Head of caudate nucleus (tissue), 42 donors: ENCODE data around the gene TOPBP1.
"Not testable (repeated sequence)": the region's sequence is repeated elsewhere in the genome, so short reads cannot be mapped to it uniquely, and the experiment has no call there.

ENCODE experiments used
- DNase-seq, 42 donors: peaks; one replicate each; pipeline versions ENCODE4 v3.0.0 to v3.0.0-alpha.2; 2020 to 2021; ENCODE audit warnings: mixed read lengths in 7 of 42
- intact Hi-C: fragments of 100-400 bp; cut with DNase I; formaldehyde crosslinking; loops from one replicate; pipeline ENCODE4 v1.15.0; 2022

Gene TOPBP1

DNA sequence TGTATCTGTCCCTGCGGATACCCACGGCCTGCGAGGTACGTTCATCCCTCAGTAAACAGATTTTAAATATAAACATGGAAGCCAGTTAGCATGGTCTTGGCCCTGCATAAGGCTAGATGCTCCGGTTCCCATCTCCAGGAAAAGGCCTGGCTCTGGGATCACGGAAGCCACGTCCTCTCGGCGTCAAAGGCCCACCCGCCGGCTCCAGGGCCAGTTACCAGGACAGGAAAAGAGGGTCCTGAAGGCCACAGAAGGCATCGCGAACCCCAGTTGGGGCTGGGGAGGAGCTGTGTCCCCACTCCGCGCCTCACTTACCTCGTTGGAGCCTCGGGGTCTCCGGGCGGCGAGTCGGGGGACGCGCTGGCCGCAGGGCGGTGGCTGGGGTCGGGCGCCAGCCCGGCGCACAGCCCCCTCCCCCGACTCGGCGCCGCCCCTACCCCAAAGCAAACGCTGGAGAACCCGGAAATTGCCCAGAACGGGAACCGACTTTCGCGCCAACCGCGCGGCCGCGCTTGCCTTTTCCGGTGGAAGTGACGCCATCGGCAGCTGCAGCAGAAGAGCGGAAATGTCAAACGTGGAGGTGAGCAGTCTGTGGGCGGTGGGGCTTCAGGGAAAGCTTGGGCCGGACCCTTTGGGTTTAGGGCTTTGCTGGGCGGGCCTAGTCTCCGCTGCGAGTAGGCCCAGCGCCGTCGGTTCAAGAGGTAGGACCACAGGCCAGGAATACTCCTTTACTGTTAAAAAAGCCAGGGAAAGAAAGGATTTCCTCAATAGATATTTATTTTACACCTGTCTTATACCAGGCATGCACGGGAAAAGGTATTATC is at the start of gene TOPBP1:
Gene TOPBP1, minus strand, starts transcription at position 488 of the 824 bp plus-strand sequence. CDS start 814 bp downstream, outside the sequence.
- peak; percentile 66 to 93 (median 87) for DNase-seq
- intact Hi-C loops = loop anchor here (10.0 kb wide), 1 partner anchor 93 kb away; no protein-coding TSS in a partner anchor

DNA sequence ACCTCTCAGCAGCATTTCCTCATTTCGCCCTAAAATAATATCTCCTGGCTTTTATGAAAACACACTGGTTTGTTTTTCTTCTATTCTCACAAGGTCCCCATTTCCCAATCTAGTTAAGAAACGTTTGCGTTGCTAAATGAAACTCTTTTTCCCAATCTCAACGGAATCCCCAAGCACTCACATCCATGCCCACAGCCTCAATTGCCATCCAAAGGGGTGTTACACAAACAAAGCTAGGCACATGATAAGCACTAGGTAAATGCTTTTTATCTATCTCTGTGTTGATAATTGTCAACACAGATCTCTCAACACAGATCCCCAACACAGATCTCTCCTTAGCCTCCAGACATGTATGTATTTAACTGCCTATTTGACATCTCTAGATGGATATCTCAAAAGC is 49.3 kb upstream of the TOPBP1 start:
- no peak for DNase-seq
- intact Hi-C loops = no loop called here

DNA sequence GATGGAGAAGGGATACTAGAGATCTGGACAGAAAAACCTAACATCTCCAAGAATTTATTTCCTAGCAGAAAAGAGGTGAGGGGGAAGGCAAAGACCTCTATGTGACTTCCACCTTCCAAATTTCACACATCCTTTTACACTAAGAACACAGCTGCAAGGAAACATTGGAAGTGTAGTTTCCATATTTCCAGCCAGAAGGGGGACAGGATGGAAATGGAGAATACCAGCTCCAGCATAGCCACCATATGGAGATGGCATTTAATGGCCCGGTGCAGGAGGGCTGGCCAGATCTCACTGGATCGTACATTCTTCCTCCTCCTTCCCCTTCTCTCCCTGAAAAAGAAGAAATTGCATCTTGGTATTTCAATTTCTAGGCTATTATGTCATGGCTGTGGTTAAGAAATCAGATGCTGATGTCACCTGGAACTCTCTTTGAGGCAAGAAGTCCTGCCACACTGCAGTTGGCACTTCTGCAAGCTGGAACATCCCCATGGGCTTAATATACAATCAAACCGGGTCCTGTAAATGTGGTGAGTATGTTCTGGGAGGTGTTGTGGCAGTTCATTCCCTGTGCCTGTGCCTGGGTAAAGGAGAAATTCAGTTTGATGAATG is 47.5 kb upstream of the TOPBP1 start:
- DNase-seq = no peak
- intact Hi-C loops = no loop called here

DNA sequence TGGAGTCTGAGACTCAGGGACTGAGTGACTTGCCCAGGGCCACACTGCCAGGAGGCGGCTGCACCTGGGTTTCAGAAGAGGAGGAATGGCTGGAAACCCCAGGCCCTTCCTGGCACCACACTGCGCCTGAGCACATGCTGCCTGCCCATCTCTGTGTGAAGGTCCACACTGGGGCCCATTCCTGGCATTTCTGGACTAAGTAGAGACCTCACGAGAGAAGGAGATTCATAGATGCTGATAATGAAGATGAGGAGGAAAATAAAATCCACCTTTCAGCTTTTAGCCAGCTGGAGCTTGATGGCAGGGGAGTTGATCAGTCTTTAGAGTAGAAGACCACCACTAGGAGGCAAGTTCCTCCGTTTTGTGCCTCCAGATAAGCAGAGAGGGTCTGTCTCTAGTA is 44.3 kb upstream of the TOPBP1 start:
- intact Hi-C loops = no loop called here
- no peak for DNase-seq

DNA sequence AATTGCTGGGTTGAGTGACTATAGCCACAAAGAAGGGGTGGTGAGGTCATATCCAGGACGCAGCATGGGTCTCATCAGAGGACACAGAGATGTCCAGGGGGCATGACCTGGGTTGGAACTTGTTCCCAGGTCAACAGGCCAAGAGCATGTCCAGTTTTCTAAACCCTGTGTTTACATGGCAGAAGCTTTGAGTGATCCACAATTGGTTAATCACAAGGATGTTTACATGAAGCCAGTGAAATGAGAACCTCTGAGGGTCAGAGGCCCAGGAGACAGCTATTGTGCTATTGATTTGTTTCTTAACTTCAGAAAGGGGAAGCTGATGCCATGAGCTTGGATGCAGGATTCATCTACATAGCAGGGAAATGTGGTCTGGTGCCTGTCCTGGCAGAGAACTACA is 42.2 kb upstream of the TOPBP1 start:
- no peak for DNase-seq
- intact Hi-C loops = no loop called here

DNA sequence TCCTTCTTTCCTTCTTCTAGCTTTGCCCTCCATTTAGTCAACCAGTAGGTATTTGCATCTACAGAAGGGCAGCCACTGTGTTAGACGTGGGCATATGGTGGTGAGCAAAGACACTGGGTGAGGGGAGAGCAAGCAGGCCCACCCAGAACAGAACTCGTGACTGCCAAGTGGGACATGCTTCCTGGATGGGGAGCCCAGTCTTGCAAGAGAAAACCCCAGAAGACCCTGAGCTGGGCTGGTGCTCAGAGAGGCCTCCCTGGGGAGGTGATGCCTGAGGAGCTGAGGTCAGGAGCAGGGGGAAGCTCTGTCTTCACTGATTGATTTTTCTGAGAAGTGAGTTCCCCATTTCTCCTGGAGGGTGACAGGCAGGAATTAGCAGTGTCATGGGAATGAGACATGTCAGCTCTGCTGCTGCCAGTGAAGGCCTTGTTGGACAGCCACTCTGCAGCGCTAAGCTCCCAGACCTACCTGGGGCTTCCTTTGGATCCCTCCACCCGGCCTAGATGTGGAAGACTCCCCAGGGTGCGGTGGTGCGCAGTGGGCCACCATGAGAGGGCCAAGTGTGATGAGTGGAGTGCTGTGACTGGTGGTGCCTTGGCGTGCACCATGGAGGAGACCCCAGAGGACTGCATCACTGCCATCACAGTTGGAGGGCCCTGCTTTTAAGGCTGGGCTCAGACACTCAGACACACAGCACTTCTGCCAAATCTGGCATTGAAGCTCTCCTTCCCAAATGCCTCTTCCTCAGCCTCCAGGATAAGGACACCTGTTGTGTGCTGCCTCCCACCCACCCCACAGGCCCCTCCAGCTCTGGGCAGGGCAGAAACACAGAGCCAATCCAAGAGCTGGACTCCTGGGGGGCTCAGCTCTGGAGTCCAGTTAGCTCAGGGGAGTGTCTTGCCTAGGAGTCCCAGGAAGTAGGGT is 40.0 kb upstream of the TOPBP1 start:
- no peak for DNase-seq

DNA sequence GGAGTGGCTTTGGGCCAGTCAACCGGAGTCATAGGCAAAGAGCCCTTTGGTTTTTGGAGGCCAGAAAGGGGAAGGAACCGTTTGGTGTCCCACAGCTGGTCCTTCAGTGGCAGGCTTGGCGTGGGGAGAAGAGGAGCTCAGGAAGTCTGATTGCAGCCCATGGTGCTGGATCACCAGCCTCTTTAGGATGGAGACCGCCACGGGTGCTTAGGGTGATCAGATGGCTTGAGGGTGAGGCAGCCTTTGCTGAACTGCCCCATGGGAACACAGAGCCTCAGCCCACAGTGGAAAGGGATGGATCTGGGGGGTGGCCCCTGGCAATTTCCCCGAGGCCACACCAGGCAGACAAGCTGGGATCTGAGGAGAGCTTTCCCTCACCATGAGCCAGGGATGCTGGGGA is 38.6 kb upstream of the TOPBP1 start:
- no peak for DNase-seq
- intact Hi-C loops = no loop called here

More for the DNA sequence above, 40.0 kb upstream of the TOPBP1 start:
- intact Hi-C loops = no loop called here

DNA sequence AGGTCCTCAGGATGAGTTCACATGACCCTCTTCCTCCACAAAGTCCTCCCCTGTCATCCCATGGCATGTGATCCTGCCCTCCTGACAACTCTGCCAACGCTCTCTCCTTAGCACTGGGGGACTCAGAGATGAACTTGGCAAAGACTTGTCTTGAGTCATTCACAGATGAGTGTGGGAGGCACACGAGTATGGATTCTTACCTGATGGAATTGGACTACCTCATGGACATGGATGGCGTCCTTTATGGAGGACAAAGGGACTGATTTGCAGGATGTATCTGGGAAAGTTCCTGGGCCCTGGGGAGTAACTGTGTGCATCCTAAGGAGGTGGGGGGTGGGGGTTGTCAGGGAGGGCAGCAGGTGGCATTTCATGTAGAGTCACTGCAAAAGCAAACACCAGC is 38.2 kb upstream of the TOPBP1 start:
- intact Hi-C loops = no loop called here
- DNase-seq = no peak

DNA sequence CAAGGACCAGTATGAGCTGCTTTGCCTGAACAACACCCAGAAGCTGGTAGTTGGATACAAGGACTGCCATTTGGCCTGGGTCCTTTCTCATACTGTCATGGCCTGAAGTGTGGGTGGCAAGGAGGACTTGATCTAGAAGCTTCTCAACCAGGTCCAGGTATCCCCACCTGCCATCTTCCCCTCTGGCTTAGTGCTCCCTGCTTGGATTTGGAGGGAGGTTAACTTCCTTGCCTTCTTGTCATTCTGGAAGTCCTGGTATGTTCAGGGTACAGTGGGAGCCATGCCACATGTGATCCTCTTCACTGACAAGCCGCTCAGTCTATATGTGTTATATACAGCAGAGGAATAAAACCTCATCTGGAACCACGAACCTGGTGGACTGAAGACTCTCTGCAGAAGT is 37.7 kb upstream of the TOPBP1 start:
- intact Hi-C loops = no loop called here
- no peak for DNase-seq

DNA sequence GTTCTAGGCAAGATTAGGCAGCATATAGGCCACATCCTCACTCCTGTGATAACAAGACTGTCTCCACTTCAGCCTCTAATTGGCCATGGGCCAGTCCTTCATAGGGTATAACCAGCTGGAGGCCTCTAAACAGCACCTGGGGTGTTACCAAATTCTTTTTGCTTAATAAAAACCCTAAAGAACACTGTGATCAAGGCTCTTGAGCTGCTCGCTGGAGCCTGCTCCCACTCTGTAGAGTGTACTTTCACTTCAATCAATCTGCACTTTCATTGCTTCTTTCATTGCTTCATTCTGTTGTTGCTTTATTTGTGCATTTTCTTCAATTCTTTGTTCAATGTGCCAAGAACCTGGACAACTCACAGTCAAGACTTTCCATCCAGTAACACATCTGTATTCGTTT is 36.2 kb upstream of the TOPBP1 start:
- intact Hi-C loops = no loop called here

DNA sequence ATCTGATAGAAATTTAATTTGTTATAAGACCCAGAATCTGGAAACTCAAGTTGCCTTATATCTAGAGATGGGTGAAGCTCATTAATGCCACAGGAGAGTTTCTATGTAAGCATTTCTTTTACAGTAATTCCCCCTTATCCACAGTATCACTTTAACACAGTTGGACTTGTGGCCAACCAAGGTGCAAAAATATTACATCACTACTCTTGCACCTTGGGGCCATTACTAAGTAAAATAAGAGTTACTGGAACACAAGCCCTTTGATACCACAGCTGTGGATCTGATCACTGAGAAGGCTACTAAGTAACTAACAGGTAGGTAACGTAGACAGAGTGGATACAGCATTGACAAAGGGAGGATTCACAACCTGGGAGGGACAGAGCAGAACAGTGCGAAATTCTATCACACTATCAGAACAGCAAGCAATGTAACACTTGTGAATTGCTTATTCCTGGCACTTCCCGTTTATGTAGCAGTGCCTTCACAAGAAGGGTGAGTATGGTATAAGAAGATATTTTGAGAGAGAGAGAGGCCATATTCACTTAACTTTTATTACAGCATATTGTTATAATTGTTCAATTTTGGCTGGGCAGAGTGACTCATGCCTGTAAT is 33.9 kb upstream of the TOPBP1 start:
- intact Hi-C loops = no loop called here
- DNase-seq = no peak

More for the DNA sequence above, 36.2 kb upstream of the TOPBP1 start:
- DNase-seq = no peak

DNA sequence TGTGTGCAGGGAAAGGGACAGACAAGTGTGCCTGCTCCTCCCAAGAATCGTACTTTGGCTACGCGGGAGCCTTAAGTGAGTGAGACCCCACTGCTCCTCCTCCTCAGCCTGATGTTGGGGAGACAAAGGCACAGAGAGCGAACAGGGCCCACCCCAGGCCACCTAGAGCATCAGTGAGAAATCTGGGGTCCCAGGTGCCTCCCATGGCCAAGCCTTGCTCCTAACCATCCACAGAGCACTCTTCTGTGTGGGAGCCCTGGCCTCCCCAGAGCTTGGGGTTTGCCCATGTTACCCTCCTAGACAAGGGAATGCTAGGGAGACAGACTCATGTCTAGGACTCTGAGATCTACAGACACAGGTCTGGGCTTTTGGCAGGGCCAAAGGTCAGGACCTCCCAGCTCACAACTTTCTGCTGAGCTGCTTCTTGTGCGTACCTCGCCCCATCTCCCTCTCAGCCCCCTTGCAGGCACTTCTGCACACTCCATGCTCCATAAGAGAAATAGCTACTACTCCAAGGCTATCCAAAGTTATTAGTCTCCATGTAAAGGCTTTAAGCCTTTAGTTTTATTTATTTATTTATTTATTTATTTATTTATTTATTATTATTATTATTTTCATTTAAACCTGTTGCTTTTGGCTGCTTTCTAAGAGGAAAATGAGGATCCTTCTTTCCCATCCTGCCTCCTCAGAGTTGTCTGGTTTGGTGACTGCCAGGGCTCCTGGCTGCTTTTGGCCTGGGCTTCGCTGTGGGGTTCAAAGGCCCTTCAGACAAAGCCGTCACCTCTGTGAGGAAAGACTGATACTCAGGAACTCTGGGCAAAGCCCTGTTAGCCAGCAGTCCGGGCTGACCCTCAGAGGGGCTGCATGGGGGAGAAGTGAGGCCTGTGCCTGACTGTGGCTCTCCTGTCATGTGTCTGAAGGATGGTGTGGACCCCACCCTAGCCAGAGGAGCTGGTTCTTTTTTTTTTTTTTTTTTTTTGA is 32.8 kb upstream of the TOPBP1 start:
- intact Hi-C loops = no loop called here

DNA sequence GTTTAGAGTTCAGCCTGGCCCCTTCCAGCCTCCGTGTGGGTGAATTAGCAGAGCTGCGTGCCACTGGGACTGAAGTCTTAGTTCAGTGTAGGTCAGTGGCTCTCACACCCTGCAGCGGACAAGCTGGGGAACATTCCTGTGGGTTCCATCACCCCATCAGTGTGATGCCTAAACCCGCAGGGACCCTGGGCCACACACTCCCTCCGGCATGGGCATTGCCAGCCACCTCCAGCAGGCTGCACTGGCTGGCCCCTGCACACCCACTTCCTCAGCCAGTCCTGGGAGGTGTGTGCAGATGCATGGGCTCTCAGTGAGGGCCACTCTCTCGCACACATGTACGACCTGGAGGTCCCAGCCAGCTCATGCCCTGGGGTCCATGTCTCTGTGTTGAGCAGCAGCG is 32.1 kb upstream of the TOPBP1 start:
- DNase-seq = no peak
- intact Hi-C loops = no loop called here

More for the DNA sequence above, 32.8 kb upstream of the TOPBP1 start:
- DNase-seq = no peak

DNA sequence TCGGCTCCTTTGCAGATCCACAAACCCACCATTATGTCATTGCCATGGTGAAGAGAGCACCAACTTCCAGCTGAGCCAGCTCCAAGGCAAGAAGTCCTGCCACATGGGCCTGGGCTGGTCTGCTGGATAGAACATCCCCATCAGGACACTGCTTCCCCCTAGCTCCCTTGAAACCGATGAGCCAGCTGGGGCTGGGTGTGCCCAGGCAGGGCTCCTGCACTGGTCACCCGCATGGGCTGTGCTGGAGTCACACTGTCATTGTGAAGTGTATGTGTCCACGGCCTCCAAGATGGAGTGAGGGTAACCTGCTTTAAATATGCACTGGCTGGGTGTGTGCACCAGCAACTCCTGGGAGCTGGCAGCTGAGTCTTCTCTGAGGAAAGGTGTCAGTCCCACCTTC is 31.0 kb upstream of the TOPBP1 start:
- DNase-seq = no peak
- intact Hi-C loops = no loop called here

DNA sequence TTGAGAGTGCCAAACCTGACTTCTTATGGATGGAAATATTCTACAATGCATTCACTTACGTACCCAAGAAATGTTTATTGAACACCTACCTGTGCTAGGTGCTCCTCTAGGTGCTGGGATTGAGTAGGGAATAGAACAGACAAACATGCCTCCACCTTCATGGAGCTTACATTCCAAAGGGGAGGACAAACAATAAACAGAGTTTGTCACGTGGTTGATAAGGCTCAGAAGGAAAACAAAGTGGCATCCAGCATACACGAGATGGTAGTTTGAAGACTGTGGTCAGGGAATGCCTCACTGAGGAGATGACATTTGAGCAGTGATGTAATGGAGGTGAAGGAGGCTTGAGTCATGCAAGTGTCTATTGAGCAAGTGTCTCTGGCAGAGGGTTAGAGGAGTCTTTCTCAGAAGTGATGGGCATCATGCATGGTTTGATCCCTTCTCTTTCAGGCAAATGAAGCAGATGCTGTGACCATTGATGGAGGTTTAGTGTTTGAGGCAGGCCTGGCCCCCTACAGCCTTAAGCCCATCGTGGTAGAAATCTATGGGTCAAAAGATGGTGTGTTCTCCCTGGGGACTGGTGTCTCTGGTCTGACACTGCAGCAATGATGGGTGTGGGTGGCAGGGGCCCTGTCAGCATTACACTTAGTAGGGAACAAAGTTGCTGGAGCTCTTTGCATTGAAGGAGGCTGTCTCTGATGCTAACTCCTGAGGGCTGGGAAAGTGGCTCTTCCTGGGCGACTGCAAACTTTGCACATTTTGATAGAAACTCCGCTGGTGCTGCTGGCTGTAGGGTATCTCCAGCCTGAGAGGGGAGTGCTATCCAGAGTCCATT is 29.7 kb upstream of the TOPBP1 start:
- no peak for DNase-seq
- intact Hi-C loops = no loop called here

DNA sequence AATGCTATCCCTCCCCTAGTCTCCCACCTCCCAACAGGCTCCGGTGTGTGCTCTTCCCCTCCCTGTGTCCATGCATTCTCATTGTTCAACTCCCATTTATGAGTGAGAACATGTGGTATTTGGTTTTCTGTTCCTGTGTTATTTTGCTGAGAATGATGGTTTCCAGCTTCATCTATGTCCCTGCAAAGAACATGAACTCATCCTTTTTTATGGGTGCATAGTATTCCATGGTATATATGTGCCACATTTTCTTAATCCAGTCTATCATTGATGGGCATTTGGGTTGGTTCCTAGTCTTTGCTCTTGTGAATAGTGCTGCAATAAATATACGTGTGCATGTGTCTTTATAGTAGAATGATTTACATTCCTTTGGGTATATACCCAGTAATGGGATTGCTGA is 16.3 kb upstream of the TOPBP1 start:
- DNase-seq, intact Hi-C loops: not testable (repeated sequence)
